Kidney glomerular epithelial cell (primary cell): ENCODE measurements around the gene LPAR6.
"Not testable (repeated sequence)": the region's sequence is repeated elsewhere in the genome, so short reads cannot be mapped to it uniquely, and the experiment has no call there.

Experiments
- DNase-seq: peaks from one replicate; lab custom pipeline; 2025; lab: John Stamatoyannopoulos, UW

The LPAR6 gene

DNA sequence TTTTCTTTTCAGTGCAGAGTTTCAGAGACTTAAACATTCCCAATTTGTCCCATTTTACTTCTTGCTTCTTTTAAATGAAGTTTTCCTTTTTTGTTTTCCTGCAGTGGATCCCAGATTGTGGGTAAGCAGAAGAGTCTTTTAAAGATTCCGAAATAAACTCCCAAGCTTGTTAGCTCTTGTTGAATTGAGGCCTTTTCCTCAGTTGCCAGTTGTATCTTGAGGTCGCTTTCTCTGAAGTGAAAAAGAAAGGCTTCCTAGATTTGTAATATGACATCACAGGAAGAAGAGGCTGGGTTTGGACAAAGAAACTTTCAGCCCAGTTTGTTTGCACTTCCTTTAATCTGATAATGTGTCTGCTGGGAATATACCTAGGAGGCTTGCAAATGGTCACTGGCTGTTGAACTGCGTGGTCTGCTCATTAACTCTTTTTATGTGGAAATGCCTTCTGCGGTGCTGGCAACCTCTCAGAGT lies at the start of gene LPAR6:
TSS of gene LPAR6 (minus strand) at position 233 of the 471 bp plus-strand sequence. CDS start 690 bp downstream, outside the sequence.
- DNase-seq: peak; percentile 51

- no peak for DNase-seq
Measured at GRCh38 chr13:48457578-48458242, 44.8 kb upstream of the LPAR6 start.

- no peak for DNase-seq
Measured at GRCh38 chr13:48456546-48456945, 43.6 kb upstream of the LPAR6 start.

DNA sequence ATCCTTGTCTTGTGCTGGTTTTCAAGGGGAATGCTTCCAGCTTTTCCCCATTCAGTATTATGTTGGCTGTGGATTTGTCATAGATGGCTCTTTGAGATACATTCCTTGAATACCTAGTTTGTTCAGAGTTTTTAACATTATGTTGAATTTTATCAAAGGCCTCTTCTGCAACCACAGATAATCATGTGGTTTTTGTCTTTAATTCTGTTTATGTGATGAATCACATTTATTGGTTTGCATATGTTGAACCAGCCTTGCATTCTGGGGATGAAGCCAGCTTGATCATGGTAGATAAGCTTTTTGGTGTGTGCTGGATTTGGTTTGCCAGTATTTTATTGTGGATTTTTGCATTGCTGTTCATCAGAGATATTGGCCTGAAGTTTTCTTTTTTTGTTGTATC lies 38.3 kb upstream of the LPAR6 start:
- DNase-seq: not testable (repeated sequence)

GRCh38 chr13:48449656-48450055 lies 36.7 kb upstream of the LPAR6 start:
- no peak for DNase-seq

DNA sequence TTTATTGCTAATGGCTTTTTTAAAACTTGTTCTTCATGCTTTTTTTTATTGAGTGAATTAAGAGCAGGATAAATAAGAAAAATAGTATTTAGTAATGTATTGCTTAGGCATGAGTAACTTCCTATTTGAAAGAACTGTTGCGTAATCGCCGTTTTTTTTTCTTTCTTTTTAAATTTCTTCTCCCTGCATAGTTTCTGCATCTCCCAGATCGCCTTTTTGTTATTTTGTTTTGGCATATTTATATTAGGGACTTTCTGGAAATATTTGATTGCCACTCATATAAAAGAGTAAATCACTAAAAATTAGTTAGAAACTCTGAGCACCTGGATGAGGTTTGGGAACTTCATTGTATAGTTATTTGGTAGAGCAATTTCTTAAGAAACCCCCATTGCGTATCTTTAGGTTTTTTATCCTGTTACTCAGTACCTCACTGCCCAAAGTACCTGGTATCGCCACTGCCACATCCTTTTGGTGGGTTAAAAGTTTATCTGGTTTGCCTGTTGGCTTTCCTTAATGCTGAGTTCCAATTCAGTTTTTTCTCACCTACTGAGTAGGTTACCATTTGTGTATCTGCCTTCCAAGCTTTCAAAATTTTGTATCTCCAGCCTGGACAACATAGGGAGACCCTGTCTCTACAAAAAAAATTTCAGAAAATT lies 36.2 kb upstream of the LPAR6 start:
- peak; percentile 25 for DNase-seq

DNA sequence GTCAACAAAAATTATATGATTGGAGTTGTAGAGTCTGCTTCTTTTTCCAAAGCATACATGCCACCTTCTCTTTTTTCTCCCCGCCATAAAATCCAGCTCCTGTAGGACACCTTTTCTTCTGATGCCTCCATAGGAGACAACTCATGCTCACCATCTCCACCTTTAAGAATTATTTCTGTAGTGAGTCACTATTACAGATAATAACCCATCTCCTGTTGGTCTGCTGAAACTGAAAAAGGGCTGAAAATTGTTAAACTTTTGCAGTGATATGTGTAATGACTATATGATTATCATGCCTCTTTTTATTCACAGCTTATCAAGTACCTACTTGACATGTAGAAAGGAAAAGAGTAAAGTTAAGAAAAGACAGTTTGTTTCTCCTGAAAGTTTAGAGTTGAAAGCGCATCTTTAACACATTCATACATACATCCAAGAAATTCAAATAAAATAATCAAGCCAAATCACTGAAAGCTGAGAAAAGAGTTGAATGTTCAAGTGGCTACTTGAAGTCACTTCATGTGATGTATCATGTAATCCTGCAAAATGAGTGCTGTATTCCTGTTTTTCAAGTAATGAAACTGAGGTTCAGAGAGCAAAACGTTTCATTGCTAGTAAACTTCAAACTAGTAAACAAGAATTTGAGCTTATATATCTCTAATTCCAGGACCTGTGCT lies 35.5 kb upstream of the LPAR6 start:
- no peak for DNase-seq

DNA sequence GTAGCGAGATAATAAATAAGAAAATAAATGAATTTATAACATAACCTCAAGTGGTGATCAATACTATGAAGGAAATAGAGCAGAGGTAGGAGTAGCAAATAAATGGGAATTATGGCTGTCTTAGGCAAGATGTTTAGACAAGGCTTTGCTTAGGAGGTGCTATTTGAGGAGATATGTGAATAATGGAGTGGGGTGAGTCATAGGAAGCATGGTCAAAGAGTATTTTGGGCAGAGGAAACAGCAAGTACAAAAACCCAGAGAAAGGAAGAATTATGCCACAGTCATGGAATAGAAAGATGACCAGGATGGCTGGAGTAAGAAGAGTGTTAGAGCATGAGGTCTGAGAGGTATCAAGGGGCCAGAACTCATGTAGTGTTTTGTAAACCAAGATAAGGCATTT lies 33.6 kb upstream of the LPAR6 start:
- DNase-seq: no peak

DNA sequence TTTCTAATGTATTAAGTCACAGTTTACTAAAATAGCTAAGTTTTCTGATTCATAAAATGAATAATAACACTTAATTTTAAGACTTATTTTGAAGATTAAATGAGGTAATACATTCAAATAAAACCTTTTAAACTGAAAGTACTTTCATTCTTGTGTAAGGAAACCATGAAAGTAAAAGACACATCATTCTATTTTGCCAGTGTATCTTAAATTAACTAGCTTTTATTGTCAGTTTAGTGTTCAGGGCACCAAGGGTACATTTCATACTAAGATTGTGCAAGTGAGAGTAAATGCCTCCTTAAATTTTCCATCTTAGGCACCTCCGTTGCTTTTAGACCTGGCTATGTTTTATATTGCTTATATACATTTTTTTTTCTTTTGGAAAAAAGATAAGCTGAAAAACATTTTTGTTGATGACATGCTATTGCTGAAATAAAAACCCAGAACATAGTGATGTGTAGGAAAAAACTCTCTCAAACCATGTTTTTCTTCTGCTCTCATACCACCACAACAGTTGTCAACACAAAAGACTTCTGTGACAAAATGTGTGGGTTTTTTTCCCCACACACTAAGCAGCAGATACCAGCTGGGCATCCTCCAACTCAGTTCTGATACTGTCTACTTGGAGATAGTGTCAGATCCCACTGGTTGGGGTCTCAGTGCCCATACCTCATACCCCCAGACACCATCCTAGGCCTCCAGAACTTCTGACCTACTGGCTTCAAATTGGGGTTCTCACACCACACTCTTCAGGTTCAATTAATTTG lies 30.7 kb upstream of the LPAR6 start:
- no peak for DNase-seq

DNA sequence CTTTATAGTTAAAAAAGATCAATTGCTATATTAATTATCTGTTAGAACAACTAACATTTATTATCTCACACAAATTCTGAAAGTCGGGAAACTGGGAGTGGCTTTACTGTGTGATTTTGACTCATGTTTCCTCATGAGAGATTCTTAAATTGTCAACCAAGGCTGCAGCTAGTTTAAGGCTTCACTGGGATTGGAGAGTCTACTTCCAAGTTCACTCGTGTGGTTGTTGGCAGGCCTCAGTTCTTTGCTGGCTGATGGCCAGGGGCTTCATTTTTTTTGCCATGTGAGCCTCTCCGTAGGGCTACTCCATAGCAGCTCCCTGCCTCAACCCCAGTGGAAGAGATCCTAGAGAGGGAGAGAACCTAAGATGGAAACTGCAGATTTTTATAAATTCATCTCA lies 24.5 kb upstream of the LPAR6 start:
- peak; percentile 42 for DNase-seq

GRCh38 chr13:48436661-48437288 lies 23.9 kb upstream of the LPAR6 start:
- DNase-seq: no peak

DNA sequence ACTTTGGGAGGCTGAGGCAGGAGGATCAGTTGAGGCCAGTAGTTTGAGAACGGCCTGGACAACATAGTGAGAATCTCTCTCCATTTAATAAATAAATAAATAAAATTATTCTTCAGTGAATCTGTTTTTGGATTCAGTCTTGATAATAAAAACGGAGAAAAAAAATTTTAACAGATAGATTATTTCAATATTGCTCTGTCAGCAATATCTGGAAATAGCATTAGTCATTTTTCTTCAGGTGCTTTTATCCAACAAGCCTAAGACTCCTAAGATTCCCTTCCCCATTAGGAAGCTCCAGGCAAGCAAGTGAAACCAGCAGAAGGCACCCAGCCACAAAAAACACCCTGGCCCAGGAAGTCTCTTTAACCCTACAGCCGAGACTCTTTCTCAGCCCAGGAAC lies 21.3 kb upstream of the LPAR6 start:
- no peak for DNase-seq

DNA sequence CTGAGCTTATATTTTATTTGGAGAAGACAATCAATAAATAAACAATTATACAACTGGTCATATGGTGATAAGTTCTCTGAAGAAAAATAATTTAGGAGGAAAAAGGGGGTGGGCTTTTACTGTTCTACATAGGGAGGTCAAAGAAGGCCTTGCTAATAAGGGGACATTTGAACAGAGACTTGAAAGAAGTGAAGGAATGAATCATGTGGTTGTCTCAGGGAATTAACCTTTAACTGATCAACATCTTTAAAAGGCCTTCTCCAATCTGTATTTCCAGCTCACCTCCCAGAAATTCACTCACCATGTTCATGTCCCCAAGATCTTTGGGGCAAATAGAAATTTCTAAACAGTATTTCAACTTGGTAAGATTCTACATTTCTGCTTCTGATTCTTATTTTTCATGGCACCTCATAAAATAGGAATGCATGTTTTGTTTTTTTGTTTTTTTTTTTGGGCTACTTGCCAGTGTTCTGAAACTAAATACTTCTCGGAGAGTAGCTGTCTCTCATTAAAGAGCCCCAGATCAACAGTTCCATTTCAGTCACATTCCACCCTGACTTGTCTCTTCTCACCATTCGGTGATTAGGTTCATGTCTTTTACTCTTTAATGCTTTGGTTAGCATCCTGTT lies 19.2 kb upstream of the LPAR6 start:
- DNase-seq: peak; percentile 4

DNA sequence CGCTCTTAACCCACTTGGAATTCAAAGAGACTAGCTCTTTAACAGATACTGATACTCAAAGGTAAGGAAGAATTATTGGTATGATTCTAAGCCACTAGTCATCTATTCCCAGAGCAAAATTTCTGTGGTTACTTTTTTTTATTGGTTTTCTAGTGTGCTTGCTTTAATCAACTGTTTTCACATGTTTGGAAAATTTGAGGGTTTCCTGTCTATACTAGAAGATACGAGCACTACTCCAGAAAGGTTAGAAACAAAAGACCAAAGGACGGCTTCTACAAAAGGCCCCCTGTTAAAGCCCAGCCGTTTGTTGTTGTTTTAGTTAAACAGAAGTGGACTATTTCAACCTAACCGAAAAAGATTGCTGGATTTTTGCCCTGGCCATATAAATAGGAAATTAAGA lies 18.5 kb upstream of the LPAR6 start:
- no peak for DNase-seq

DNA sequence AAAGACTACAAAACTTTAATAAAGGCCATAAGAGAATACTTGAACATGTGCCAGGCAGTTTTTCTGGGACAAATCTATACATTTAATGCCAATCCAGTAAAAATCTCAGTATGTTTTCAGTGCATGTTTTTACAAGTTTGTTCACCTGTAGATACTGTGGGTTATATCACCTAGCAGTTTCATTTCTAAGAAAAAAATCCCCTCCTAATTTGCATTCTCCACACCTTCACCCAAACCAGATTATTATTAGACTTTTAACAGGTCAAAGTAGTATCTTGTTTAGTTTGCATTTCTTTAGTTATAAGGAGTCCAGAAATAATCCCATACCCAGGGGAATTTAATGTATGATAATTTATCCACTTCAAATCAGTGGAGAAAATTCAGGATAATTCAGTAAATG lies 17.0 kb upstream of the LPAR6 start:
- no peak for DNase-seq

DNA sequence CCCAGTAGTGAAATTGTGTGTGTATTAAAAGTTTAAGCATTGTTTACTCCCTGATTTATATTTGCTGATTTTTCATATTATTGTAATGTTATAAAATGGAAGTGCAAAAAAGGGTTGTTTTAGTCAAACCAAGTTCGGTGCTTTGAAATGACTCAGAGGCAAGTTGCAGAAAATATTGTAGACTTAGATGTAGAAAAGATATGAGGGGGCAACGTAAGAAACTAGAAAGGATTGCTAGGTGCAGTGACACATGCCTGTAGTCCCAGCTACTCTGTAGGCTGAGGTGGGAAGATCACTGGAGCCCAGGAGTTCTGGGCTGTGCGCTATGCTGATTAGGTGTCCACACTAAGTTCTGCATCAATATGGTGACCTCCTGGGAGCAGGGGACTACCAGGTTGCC lies 16.1 kb upstream of the LPAR6 start:
- DNase-seq: no peak

- DNase-seq: not testable (repeated sequence)
Measured at GRCh38 chr13:48426755-48427298, 13.9 kb upstream of the LPAR6 start.

GRCh38 chr13:48426052-48426451 lies 13.1 kb upstream of the LPAR6 start:
- DNase-seq: no peak

- no peak for DNase-seq
Measured at GRCh38 chr13:48424212-48424611, 11.3 kb upstream of the LPAR6 start.

DNA sequence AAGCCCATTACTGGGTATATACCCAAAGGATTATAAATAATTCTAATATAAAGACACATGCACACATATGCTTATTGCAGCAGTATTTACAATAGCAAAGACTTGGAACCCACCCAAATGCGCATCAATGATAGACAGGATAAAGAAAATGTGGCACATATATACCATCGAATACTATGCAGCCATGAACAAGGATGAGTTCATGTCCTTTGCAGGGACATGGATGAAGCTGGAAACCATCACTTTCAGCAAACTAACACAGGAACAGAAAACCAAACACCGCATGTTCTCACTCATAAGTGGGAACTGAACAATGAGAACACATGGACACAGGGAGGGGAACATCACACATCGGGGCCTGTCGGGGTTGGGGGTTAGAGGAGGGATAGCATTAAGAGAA lies 9.1 kb upstream of the LPAR6 start:
- not testable (repeated sequence) for DNase-seq

- no peak for DNase-seq
Measured at GRCh38 chr13:48415516-48415915, 2.6 kb upstream of the LPAR6 start.
